GM12874 (cell line): Measurements from ENCODE around the gene SNX13.

ENCODE experiments used
- CTCF ChIP-seq: IDR thresholded peaks from 2 replicates; pipeline ENCODE4 v1.5.1; 2011; ENCODE audit warnings: low read depth, mild to moderate bottlenecking, control low read depth, low read length, moderate library complexity; ENCODE audit not compliant: insufficient read depth

SNX13 gene

DNA sequence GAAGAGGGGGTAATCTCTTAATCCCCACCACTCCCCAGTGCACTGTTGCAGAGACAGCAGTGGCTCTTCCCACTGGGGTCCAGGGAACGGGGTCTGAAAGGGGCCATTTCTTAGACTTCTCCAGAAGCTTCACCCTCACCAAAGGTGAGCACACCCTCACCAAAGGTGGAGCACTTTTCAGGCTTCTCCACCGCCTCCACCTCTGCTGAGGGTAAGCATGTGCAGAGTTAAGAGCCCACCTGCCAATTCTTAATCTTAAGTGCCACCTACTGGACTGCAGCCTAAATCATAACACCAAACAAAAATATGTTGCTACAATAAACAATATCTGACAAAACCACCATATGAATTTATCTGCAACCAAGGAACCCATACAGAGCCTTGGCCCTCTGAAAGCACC, 27.0 kb downstream of the SNX13 start:
- TF ChIP-seq CTCF: no peak

GRCh38 chr7:17912536-17913235, 27.6 kb downstream of the SNX13 start:
- no peak for TF ChIP-seq CTCF

DNA sequence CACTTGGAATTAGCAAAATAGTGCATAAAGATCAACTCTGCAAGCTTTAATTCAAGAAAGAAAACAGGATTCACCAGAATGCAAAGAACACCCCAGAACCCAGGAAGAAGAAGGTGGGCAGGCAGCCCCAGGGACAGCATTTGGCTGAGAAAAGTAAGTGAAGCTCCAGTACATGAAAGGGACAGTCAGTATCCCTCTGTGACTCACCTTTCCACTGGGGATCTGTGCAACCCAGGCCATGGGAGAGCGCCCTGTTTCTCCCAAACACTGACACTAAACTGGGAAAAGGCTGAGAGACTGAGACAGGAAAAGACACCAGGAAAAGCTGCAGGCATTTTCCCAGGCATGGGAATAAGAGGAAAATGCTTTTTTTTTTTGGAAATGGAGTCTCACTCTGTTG, 28.2 kb downstream of the SNX13 start:
- no peak for TF ChIP-seq CTCF

GRCh38 chr7:17910377-17910776, 29.9 kb downstream of the SNX13 start:
- TF ChIP-seq CTCF: no peak

- TF ChIP-seq CTCF: no peak
Observed at GRCh38 chr7:17907014-17907413, 33.3 kb downstream of the SNX13 start.

DNA sequence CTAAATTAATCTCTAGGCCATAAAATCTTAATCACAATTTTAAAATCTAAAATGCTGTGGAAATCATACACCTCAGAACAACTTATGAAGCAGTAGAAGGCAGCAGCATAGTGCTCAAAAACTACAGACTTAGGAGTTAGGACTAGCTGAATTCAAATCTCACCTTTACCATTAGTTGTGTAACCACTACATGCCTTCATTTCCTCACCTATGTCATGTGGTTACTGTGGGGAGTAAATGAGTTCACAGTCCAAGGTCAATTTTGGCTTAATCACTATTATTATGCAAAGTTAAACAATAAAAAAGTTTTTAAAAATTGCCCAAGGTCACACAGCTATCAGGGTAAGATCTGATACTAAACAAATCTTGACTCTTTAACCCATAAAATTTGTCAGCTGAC, 37.0 kb downstream of the SNX13 start:
- no peak for TF ChIP-seq CTCF

DNA sequence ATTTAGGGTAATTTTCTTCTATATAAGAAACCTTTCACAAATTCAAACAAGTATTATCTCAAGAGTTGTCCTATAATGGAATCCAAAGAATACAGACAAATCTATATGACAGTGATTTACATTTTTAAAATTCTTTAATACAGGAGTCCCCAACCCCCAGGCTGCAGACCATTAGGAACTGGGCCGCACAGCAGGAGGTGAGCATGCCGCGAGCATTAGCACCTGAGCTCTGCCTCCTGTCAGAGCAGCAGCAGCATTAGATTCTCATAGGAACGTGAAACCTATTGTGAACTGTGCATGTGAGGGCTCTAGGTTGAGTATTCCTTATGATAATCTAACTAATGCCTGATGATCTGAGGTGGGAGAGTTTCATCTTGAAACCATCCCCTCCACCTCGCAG, 37.7 kb downstream of the SNX13 start:
- no peak for TF ChIP-seq CTCF
